ENCODE measurements around the gene ARHGEF19.

ARHGEF19 gene

DNA sequence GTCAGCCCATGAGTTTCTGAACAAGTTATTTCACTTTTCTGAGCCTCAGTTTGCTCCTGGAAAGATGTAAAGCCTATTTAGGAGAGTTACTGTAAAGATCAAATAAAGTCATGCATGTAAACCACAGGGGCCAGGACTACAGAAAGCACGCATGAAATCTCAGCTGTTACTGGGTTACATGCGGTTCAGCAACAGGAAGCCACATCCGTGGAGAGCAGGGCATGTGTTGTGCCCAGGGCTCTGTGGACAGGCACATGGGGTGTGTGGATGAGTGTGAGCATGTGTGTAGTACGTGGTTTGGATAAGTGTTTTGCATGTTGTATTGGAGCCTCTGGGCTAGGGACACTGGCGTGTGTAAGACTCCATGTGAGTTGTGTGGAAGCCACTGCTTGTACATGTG is 54.4 kb downstream of the ARHGEF19 start:
- TF ChIP-seq, protein P1, sequence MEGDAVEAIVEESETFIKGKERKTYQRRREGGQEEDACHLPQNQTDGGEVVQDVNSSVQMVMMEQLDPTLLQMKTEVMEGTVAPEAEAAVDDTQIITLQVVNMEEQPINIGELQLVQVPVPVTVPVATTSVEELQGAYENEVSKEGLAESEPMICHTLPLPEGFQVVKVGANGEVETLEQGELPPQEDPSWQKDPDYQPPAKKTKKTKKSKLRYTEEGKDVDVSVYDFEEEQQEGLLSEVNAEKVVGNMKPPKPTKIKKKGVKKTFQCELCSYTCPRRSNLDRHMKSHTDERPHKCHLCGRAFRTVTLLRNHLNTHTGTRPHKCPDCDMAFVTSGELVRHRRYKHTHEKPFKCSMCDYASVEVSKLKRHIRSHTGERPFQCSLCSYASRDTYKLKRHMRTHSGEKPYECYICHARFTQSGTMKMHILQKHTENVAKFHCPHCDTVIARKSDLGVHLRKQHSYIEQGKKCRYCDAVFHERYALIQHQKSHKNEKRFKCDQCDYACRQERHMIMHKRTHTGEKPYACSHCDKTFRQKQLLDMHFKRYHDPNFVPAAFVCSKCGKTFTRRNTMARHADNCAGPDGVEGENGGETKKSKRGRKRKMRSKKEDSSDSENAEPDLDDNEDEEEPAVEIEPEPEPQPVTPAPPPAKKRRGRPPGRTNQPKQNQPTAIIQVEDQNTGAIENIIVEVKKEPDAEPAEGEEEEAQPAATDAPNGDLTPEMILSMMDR (IDR thresholded peaks at IDR 0.05; ENCODE audit: low read depth, low read length) = no peak
- TF ChIP-seq MYC (IDR thresholded peaks at IDR 0.05; ENCODE audit: low read depth, low read length) (no peak), POLR2A (IDR thresholded peaks at IDR 0.05; ENCODE audit: extremely low read depth, insufficient read length) (no peak)
- TF ChIP-seq, protein P2, sequence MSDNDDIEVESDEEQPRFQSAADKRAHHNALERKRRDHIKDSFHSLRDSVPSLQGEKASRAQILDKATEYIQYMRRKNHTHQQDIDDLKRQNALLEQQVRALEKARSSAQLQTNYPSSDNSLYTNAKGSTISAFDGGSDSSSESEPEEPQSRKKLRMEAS (IDR thresholded peaks at IDR 0.05; ENCODE audit: low read depth, low read length) = no peak
- H3K4me3 ChIP-seq (ENCODE audit: low read depth, low read length) = no peak overlapping the region
- no peak for DNase-seq (ENCODE audit: low read depth)

DNA sequence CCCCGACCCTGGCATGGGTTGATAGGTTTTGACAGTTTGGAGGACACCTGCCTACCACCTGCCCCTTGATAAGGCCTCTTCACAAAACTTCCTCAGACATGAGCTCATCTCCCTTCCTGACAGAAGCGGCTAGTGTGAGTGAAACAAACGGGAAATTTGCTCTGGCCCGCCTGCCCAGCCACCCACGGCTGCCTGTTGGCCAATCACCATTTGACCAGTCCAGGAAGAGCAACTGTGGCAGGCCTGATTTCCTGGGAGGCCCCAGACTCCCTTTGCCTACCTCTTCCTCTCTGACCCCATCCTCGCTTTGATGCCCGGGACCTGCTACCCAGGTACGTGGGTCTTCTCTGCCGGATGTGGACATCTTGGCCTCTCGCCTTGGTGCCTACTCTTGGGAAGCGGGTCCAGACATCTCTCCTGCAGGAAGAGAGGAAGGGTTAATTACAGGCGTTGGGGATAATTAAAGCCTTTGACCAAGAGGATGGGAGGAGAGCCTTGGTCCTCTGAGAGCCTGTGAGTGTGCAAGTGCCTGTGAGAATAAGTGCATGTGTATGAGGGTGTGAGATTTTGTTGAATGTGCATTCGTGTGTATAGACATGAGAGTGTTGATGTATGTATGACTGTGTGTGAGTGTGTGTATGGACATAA is 55.5 kb downstream of the ARHGEF19 start:
- DNase-seq (ENCODE audit: low read depth) = no peak
- H3K4me3 ChIP-seq (ENCODE audit: low read depth, low read length) = no peak overlapping the region
- no peak for TF ChIP-seq POLR2A (IDR thresholded peaks at IDR 0.05; ENCODE audit: extremely low read depth, insufficient read length)
- TF ChIP-seq, protein P2 (IDR thresholded peaks at IDR 0.05; ENCODE audit: low read depth, low read length) = no peak
- TF ChIP-seq, protein P1 (IDR thresholded peaks at IDR 0.05; ENCODE audit: low read depth, low read length) = no peak
- no peak for TF ChIP-seq MYC (IDR thresholded peaks at IDR 0.05; ENCODE audit: low read depth, low read length)

DNA sequence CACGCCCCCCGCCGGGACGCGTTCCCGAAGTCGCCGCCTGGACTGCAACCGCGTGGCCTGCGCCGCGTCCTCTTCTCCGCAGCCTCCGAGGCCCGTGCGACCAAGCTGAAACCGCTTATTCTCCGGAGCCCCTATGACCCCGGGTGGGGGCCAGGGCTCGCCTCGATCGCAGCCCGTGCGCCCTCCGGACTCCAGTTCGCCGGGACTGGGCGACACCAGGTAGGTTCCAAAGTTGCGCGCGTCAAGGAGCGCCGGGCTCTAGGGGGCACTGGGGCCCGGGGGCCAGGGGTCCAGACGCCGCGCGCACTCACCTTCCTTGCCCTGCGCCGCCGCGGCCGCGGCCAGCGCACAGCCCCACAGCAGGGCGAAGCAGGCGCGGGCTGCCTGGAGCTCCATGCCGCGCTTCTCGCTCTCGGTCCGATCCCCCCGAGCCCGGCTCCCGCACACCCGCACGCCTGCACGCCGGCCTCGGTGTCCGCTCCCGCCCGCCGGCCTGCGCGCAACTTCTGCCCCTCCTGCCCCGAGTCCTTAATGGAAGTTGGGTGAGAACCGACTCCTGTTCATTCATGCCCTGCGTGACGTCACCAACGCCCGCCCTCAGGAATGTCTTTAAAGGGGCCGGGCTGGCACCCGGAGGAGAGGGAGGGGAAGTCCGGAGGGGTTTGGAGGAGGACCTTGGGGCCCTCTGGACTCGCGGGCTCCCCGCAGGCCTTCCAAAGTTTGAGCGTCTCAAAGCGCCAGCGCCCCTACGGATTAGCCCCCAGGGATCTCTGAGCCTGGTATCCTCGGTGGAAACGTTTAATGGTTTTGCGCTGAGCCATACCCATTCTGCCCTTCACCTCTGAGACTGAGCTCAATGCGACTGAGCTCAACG is 56.7 kb downstream of the ARHGEF19 start, which contains the start of gene EPHA2:
EPHA2 (minus strand) TSS at position 533 of the 874 bp plus-strand sequence; CDS start at position 396, 137 bp downstream.
- H3K4me3 ChIP-seq (ENCODE audit: low read depth, low read length) = no peak within 1 kb of the TSS
- no peak for DNase-seq (ENCODE audit: low read depth)
- TF ChIP-seq, protein P2 (IDR thresholded peaks at IDR 0.05; ENCODE audit: low read depth, low read length) = no peak
- TF ChIP-seq POLR2A (IDR thresholded peaks at IDR 0.05; ENCODE audit: extremely low read depth, insufficient read length) = no peak
- no peak for TF ChIP-seq MYC (IDR thresholded peaks at IDR 0.05; ENCODE audit: low read depth, low read length)
- TF ChIP-seq, protein P1 (IDR thresholded peaks at IDR 0.05; ENCODE audit: low read depth, low read length) = no peak

DNA sequence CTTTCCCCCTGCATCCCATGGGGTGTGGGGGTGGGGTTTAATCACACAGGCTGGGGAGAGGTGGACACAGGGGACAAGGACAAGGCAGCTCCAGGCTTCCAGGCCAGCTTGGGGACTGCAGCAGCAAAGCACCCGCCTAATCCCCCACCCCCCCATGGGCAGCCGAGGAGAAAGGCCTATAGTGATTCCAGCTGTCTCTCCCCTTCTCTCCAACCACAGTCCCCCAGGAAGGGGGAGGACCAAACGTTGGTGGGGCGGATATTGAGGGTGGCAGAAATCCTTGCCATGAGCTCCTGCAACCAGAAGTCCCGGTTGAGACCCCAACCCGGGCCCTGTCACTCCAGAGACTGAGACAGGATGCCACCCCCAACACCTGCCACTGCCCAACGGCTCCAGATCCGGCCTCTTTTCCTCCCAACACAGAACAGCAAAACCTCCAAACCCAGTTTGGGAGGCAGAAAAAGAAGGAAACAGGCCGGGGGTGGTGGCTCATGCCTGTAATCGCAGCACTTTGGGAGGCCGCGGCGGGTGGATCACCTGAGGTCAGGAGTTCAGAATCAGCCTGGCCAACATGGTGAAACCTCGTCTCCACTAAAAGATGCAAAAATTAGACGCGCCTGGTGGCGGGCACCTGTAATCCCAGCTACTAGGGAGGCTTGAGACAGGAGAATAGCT is 58.3 kb downstream of the ARHGEF19 start:
- no peak overlapping the region for H3K4me3 ChIP-seq (ENCODE audit: low read depth, low read length)
- TF ChIP-seq, protein P2 (IDR thresholded peaks at IDR 0.05; ENCODE audit: low read depth, low read length) = no peak
- TF ChIP-seq, protein P1 (IDR thresholded peaks at IDR 0.05; ENCODE audit: low read depth, low read length) = no peak
- no peak for TF ChIP-seq MYC (IDR thresholded peaks at IDR 0.05; ENCODE audit: low read depth, low read length)
- TF ChIP-seq POLR2A (IDR thresholded peaks at IDR 0.05; ENCODE audit: extremely low read depth, insufficient read length) = no peak
- no peak for DNase-seq (ENCODE audit: low read depth)

DNA sequence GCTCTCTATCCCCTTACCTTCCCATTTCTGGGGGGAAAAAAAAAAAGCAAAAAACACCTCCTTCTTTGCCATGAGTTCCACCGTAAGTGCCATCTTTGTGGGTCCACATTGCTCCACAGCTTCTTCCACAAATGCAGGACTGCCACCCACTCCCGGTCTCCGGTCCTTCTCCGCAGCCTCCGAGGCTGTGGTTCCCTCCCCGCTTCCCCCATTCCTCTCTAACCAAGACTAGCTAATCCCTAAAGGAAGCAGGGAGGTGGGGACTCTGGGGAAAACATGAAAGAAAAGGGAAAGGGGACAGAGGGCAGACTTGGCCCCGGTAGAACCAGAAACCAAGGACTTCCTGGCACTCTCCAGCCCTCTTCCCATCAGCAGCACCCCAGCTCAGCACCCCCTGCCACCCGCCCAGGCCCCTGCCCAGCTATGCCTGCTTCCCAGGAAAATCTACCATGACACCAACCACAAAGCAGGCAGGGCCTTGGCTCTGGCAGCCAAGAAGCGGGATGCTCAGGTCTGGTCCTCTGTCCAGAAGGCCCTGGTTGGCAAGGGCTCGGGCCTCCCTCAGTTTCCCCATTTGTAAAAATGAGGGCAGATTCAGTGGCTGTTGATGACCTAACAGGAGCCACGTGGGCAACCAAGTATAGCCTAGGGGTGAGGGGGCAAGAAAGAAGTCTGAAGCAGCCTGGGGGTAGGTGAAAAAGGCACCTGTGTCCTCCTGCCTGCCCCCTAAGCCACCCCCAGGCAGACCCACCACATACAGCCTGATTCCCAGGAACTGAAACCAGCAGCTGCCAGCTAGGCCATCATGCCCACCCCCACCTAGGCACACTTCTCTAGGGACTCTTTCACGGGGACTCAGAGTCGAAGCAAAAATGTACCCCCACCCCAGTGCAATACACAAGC is 59.1 kb downstream of the ARHGEF19 start:
- DNase-seq (ENCODE audit: low read depth) = no peak
- H3K4me3 ChIP-seq (ENCODE audit: low read depth, low read length) = no peak overlapping the region
- TF ChIP-seq, protein P2 (IDR thresholded peaks at IDR 0.05; ENCODE audit: low read depth, low read length) = no peak
- TF ChIP-seq, protein P1 (IDR thresholded peaks at IDR 0.05; ENCODE audit: low read depth, low read length) = no peak
- TF ChIP-seq POLR2A (IDR thresholded peaks at IDR 0.05; ENCODE audit: extremely low read depth, insufficient read length) (no peak), MYC (IDR thresholded peaks at IDR 0.05; ENCODE audit: low read depth, low read length) (no peak)
